Adrenal gland (tissue), 12 donors: Measurements from ENCODE around the gene IL32. TPM values are rescaled to one million over a fixed set of nuclear protein-coding genes. Genes with fewer than 3 reads are reported as not detected.
A peak's percentile ranks its signal among the peaks of the same experiment; 100 is the strongest.

Source experiments
- DNase-seq, 7 donors: peaks; one replicate each; pipeline ENCODE4 v3.0.0-alpha.2; 2019 to 2020
- H3K27ac ChIP-seq, 5 donors: fragments of 200-600 bp; sonication (generic) in 4 of 5; 1 replicate in 3 of 5; 2 replicates in 2 of 5; pipeline versions ENCODE4 v1.5.1 to v1.8.0; 2016 to 2020; ENCODE audit warnings: mild to moderate bottlenecking in 1 of 5
- H3K27me3 ChIP-seq: fragments of 200-600 bp; 2 replicates; pipeline ENCODE4 v1.8.0; 2021
- H3K36me3 ChIP-seq, 2 donors: fragments of 200-600 bp; replicated peaks in 1 of 2; 1 replicate in 1 of 2; 2 replicates in 1 of 2; pipeline versions ENCODE4 v1.5.1 to v1.8.0; 2018 to 2022
- H3K4me1 ChIP-seq, 2 donors: fragments of 200-600 bp; replicated peaks in 1 of 2; 1 replicate in 1 of 2; 2 replicates in 1 of 2; pipeline versions ENCODE4 v1.5.1 to v1.8.0; 2018 to 2021
- H3K4me3 ChIP-seq, 4 donors: fragments of 200-600 bp; sonication (generic) in 3 of 4; one replicate each; pipeline ENCODE4 v1.5.1; 2016 to 2018
- H3K9me3 ChIP-seq, 3 donors: fragments of 200-600 bp; sonication (generic) in 1 of 3; replicated peaks in 1 of 3; 1 replicate in 2 of 3; 2 replicates in 1 of 3; pipeline versions ENCODE4 v1.5.1 to v1.8.0; 2016 to 2021
- CTCF ChIP-seq, 6 experiments: fragments of 450-650 bp in 4 of 6; fragments of 200-600 bp in 2 of 6; sonication (generic) in 1 of 6; IDR thresholded peaks; 1 replicate in 5 of 6; 2 replicates in 1 of 6; pipeline versions ENCODE4 v1.5.1 to v1.8.0; 2016 to 2021; ENCODE audit warnings: antibody characterized with exemption in 6 of 6, mild to moderate bottlenecking in 2 of 6, moderate library complexity in 1 of 6
- POLR2A ChIP-seq, 2 donors: fragments of 450-650 bp; IDR thresholded peaks; one replicate each; pipeline ENCODE4 v1.6.1; 2017; ENCODE audit warnings: antibody characterized with exemption in 2 of 2, mild to moderate bottlenecking in 2 of 2, moderate library complexity in 1 of 2
- WGBS, 4 donors: extraction: QIAGEN DNeasy Blood & Tissue Kit in 2 of 4; methylation state at CpG; one replicate each; pipeline versions ENCODE4 v1.1.5 to v1.1.7; 2013 to 2017; 5-methylcytosine and 5-hydroxymethylcytosine counted together
- intact Hi-C, 2 donors: fragments of 100-400 bp; cut with DNase I; formaldehyde crosslinking; loops; one replicate each; pipeline versions ENCODE4 v1.14.1 to v1.15.0; 2022 to 2023
- polyA plus RNA-seq, 3 donors: library from polyadenylated mRNA; stranded (reverse); fragments of 200-250 nt in 2 of 3; fragments of 350-450 nt in 1 of 3; fragmentation: Illumina TruSeq in 1 of 3; extraction: RNeasy Lipid Tissue Mini Kit (QIAGEN cat#74804) in 1 of 3; gene quantifications; one replicate each; pipeline ENCODE4 v1.2.3, GENCODE V29; 2013 to 2014
- total RNA-seq, 9 donors: library from RNA; depleted of rRNA in 4 of 9; stranded (reverse); fragments of >200 nt in 4 of 9; fragments of 120-200 nt in 1 of 9; fragmentation: NEBNext Ultra II Directional in 1 of 9; extraction: Animal tissue kit (Norgen Biotek cat#: 25700) in 1 of 9; gene quantifications; one replicate each; pipeline versions ENCODE4 v1.1.0 to v1.2.4, GENCODE V29; 2013 to 2023
- donor health status: healthy with polysubstance abuse.
- donor health status: Bipolar disorder and iron deficiency.
- donor health status: DM: yes; HTN: yes; CAD: no.
- donor health status: DM: no; HTN: no; CAD: no.
- donor health status: DM: no; HTN: no; CAD: no.
- donor health status: DM: yes; HTN: yes; CAD: no.

IL32 gene
- total and polyA plus RNA-seq, 12 donors = 3.9 to 127 (median 23.1) TPM

DNA sequence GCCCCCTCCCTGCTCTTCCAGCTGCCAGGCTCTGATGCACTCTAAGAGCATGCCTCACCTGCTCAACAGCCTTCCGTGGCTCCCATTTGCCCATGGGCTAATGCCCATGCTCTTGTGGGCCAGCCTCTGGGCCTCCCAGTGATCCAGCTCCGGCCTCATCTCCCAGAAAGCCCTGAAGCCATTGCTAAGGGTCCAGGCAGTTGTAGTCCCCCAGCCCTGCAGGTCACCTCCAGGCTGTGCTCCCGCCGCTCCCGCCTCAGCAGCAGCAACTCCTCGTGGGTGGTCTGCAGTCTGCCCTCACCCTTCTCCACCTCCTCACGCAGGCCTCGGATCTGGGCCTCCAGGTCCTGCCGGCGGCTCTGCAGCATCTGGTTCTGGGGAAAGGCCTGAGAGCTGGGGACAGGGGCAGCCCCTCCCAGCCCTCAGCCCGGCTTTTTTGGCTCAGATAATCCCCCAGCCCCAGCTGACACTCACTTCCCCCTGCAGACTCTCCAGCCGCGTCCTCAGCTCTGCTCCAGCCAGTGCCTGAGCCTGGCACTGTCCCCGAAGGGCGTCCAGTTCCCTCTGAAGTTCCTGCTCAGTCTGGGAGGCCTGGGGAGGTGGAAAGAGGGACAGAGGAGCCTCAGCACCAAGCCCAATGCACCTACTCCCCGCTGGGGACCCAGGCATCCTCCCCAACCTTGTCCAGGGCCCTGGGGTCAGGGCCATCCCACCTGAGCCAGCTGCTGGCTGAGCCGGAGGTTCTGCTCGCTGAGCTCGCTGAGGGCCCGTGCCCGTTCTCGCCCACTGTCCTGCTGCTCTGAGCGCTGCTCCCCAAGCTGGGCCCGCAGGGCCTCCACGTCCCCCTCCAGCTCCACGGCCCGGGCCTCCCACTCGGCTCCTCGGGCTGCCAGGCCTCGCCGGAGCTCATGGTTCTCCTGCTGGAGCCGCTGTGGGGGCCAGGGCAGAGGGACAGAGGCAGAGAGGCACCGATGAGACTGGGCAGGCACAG is 34.9 kb upstream of the IL32 start:
- Histone ChIP-seq H3K9me3 (no peaks in the 10 kb centered on the region), H3K4me1 (peaks cover 0 to 14% of the 10 kb centered on the region in 2 donors), H3K36me3 (peaks cover 0 to 16% of the 10 kb centered on the region in 2 donors), H3K27ac (no peak overlapping the region), H3K27me3 (peaks cover 33% of the 10 kb centered on the region), H3K4me3 (no peak overlapping the region)
- WGBS, 4 donors = 68 to 80% (median 71%) methylated on average over 21 to 33 of the region's 33 CpGs
- TF ChIP-seq POLR2A (IDR thresholded peaks at IDR 0.05) (no peak), CTCF (IDR thresholded peaks at IDR 0.05) (no peak)
- intact Hi-C loops = loop anchor here in 1 of 2 donors (5.0 kb wide), 1 partner anchor 33 kb away; no protein-coding TSS in a partner anchor
- DNase-seq = peak in 1 of 7 donors; percentile 19

DNA sequence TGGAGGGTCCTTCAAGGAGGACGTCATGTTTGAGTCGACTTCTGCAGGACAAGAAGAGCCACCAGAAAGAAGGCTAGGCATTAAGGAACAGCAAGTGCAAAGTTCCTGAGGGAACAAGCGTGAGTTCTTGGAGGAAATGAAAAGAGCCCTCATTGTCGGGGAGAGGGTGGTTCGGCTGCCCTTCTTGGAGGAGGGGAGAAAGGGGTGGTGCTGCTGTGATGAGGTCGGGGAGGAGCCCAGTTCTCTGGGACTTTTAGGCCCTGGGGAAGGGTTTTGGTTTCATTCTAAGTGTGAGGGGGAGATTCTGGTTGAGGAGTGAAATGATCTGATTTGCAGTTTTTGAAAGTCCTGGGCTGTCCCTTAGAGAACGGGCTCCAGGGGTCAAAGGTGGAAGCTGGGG is 32.8 kb upstream of the IL32 start:
- TF ChIP-seq CTCF (IDR thresholded peaks at IDR 0.05) (no peak), POLR2A (IDR thresholded peaks at IDR 0.05) (no peak)
- WGBS, 4 donors = 25 to 32% (median 30%) methylated on average over 7 of the region's 7 CpGs
- no peaks in the 10 kb centered on the region for H3K9me3 ChIP-seq
- peaks cover 54% of the 10 kb centered on the region for H3K27me3 ChIP-seq
- no peak overlapping the region for H3K27ac ChIP-seq
- DNase-seq = no peak
- H3K4me1 ChIP-seq = peaks cover 0 to 14% of the 10 kb centered on the region in 2 donors
- no peak overlapping the region for H3K4me3 ChIP-seq
- intact Hi-C loops = loop anchor here in 1 of 2 donors (5.0 kb wide), 1 partner anchor 35 kb away; no protein-coding TSS in a partner anchor
- H3K36me3 ChIP-seq = no peaks in the 10 kb centered on the region

GRCh38 chr16:3035289-3035971 is 30.0 kb upstream of the IL32 start:
- TF ChIP-seq CTCF (IDR thresholded peaks at IDR 0.05) = no peak
- no peak for TF ChIP-seq POLR2A (IDR thresholded peaks at IDR 0.05)
- peaks cover 59% of the 10 kb centered on the region for H3K27me3 ChIP-seq
- no peak overlapping the region for H3K27ac ChIP-seq
- WGBS, 4 donors = 25 to 40% (median 34%) methylated on average over 6 to 19 of the region's 19 CpGs
- H3K4me1 ChIP-seq = no peaks in the 10 kb centered on the region
- no peaks in the 10 kb centered on the region for H3K36me3 ChIP-seq
- intact Hi-C loops = no loop called here
- no peak overlapping the region for H3K4me3 ChIP-seq
- H3K9me3 ChIP-seq = no peaks in the 10 kb centered on the region
- DNase-seq = peak in 1 of 7 donors; percentile 15
